HEK293T (cell line): Measurements from ENCODE around the gene RNGTT.

Experiments used
- ARNT ChIP-seq: fragments of 450-650 bp; IDR thresholded peaks from 2 replicates; pipeline ENCODE4 v1.6.1; 2017; ENCODE audit warnings: mild to moderate bottlenecking
- BHLHE40 ChIP-seq: fragments of 450-650 bp; IDR thresholded peaks from 2 replicates; pipeline ENCODE4 v1.6.1; 2016; ENCODE audit warnings: mild to moderate bottlenecking, moderate library complexity, borderline replicate concordance
- CTBP1 ChIP-seq: fragments of 450-650 bp; IDR thresholded peaks from 2 replicates; pipeline ENCODE4 v1.6.1; 2016; ENCODE audit warnings: borderline replicate concordance
- ELF4 ChIP-seq: fragments of 450-650 bp; IDR thresholded peaks from 2 replicates; pipeline ENCODE4 v1.6.1; 2017; ENCODE audit warnings: antibody characterized with exemption
- FOXK2 ChIP-seq: fragments of 450-650 bp; IDR thresholded peaks from 2 replicates; pipeline ENCODE4 v1.6.1; 2016; ENCODE audit warnings: mild to moderate bottlenecking
- FOXM1 ChIP-seq: fragments of 450-650 bp; IDR thresholded peaks from 2 replicates; pipeline ENCODE4 v1.6.1; 2017; ENCODE audit warnings: mild to moderate bottlenecking, borderline replicate concordance
- NFRKB ChIP-seq: fragments of 450-650 bp; IDR thresholded peaks from 2 replicates; pipeline ENCODE4 v1.6.1; 2016; ENCODE audit warnings: mild to moderate bottlenecking, moderate library complexity
- PKNOX1 ChIP-seq: fragments of 450-650 bp; IDR thresholded peaks from 2 replicates; pipeline ENCODE4 v1.6.1; 2016

DNA sequence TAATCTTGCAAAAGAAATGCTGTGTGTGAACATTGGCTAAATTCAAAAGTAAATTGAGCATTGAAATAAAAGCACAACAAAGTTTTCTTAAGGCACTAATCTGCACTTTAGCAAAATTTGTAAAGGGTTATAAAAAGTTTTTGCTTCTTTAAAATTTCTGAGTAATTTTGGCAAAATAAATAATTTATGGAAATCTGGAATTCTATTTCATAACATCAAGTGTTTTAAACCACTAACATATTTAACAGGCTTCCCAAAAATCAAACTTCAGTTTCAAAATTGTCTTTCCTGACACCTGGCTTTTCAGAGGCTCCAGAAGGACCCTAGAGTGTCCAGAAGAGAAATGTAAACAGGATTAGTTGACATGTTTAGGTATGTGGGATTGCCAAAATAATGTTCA is 4.5 kb upstream of the RNGTT start:
- TF ChIP-seq FOXM1 (no peak), FOXK2 (no peak), PKNOX1 (no peak), ELF4 (no peak), NFRKB (no peak), BHLHE40 (no peak), CTBP1 (no peak), ARNT (no peak)
